Measurements from ENCODE around the gene DYSF. TPM values are rescaled to one million over a fixed set of nuclear protein-coding genes. Genes with fewer than 3 reads are reported as not detected.
"Not testable (repeated sequence)": the region's sequence is repeated elsewhere in the genome, so short reads cannot be mapped to it uniquely, and the experiment has no call there.

The DYSF gene
- total RNA-seq: 82.8 TPM
- long read RNA-seq, full-length matches to known transcripts: 4 of 80 reads
- long read RNA-seq, partial matches to known transcripts: 51 of 80 reads
- long read RNA-seq, other reads (novel, unspliced or antisense): 25 of 80 reads

GRCh38 chr2:71453404-71454220, at the start of gene DYSF:
DYSF (plus strand) TSS chr2:71453561.
- peak; percentile 92 for DNase-seq (ENCODE audit: low spot score)
- intact Hi-C loops (cut with DNase I): no loop called here

GRCh38 chr2:71409611-71410010, 43.8 kb upstream of the DYSF start:
- intact Hi-C loops (cut with DNase I): no loop called here

GRCh38 chr2:71410696-71411095, 42.7 kb upstream of the DYSF start:
- DNase-seq (ENCODE audit: low spot score): no peak
- intact Hi-C loops (cut with DNase I): no loop called here

More at GRCh38 chr2:71409611-71410010, 43.8 kb upstream of the DYSF start:
- no peak for DNase-seq (ENCODE audit: low spot score)

GRCh38 chr2:71416866-71417265, 36.5 kb upstream of the DYSF start:
- intact Hi-C loops (cut with DNase I); DNase-seq (ENCODE audit: low spot score): not testable (repeated sequence)

- intact Hi-C loops (cut with DNase I): no loop called here
- no peak for DNase-seq (ENCODE audit: low spot score)
These were observed 35.8 kb upstream of the DYSF start for GRCh38 chr2:71417300-71418202.

GRCh38 chr2:71419145-71419544, 34.2 kb upstream of the DYSF start:
- no peak for DNase-seq (ENCODE audit: low spot score)
- intact Hi-C loops (cut with DNase I): no loop called here

- intact Hi-C loops (cut with DNase I): no loop called here
- DNase-seq (ENCODE audit: low spot score): no peak
These were observed 33.4 kb upstream of the DYSF start for GRCh38 chr2:71419976-71420375.

GRCh38 chr2:71422786-71423185, 30.6 kb upstream of the DYSF start:
- intact Hi-C loops (cut with DNase I): no loop called here
- no peak for DNase-seq (ENCODE audit: low spot score)

- intact Hi-C loops (cut with DNase I): no loop called here
- DNase-seq (ENCODE audit: low spot score): no peak
These were observed 29.4 kb upstream of the DYSF start for GRCh38 chr2:71423817-71424420.

- no peak for DNase-seq (ENCODE audit: low spot score)
- intact Hi-C loops (cut with DNase I): no loop called here
These were observed 26.6 kb upstream of the DYSF start for GRCh38 chr2:71426721-71427120.

GRCh38 chr2:71428472-71429383, 24.6 kb upstream of the DYSF start:
- no peak for DNase-seq (ENCODE audit: low spot score)
- intact Hi-C loops (cut with DNase I): no loop called here

- intact Hi-C loops (cut with DNase I); DNase-seq (ENCODE audit: low spot score): not testable (repeated sequence)
These were observed 8.2 kb upstream of the DYSF start for GRCh38 chr2:71445142-71445541.

GRCh38 chr2:71446505-71446904, 6.9 kb upstream of the DYSF start:
- DNase-seq (ENCODE audit: low spot score): no peak

GRCh38 chr2:71449343-71449742, 4.0 kb upstream of the DYSF start:
- intact Hi-C loops (cut with DNase I): no loop called here
- no peak for DNase-seq (ENCODE audit: low spot score)

More at GRCh38 chr2:71446505-71446904, 6.9 kb upstream of the DYSF start:
- intact Hi-C loops (cut with DNase I): no loop called here

- intact Hi-C loops (cut with DNase I): no loop called here
These were observed 1.7 kb upstream of the DYSF start for GRCh38 chr2:71451705-71452104.

GRCh38 chr2:71452565-71452964, 796 bp upstream of the DYSF start:
- intact Hi-C loops (cut with DNase I): no loop called here

More at GRCh38 chr2:71451705-71452104, 1.7 kb upstream of the DYSF start:
- no peak for DNase-seq (ENCODE audit: low spot score)

GRCh38 chr2:71454221-71455010, 1.1 kb downstream of the DYSF start:
- intact Hi-C loops (cut with DNase I): loop anchor here (5.0 kb wide), 1 partner anchor 227 kb away; the partner anchor contains the start of gene PAIP2B
- peak; percentile 82 for DNase-seq (ENCODE audit: low spot score)

More at GRCh38 chr2:71452565-71452964, 796 bp upstream of the DYSF start:
- DNase-seq (ENCODE audit: low spot score): peak; percentile 89

Data from cardiac septum (tissue), 1 donor.